OCI-LY7 (cell line): ENCODE data around the gene SSU72.

ENCODE experiments used
- CTCF ChIP-seq: fragments of 200-600 bp; sonication (generic); conservative IDR thresholded peaks from 2 replicates; pipeline ENCODE4 v1.5.1; 2014; ENCODE audit warnings: mild to moderate bottlenecking, antibody characterized with exemption, low read length, moderate library complexity, mixed read lengths
- EZH2phosphoT487 ChIP-seq: fragments of 200-600 bp; sonication (generic); IDR thresholded peaks from 2 replicates; pipeline ENCODE4 v1.6.1; 2018; ENCODE audit warnings: low read depth, borderline replicate concordance, mild to moderate bottlenecking, mixed run types, antibody characterized with exemption, low read length, moderate library complexity, mixed read lengths

GRCh38 chr1:1593834-1594601 is 19.4 kb upstream of the SSU72 start:
- TF ChIP-seq CTCF (no peak), EZH2phosphoT487 (no peak)
